Astrocyte (in vitro differentiated cells and primary cell): ENCODE measurements around the gene CDC42BPA. TPM values are rescaled to one million over a fixed set of nuclear protein-coding genes. Genes with fewer than 3 reads are reported as not detected.
A peak's percentile ranks its signal among the peaks of the same experiment; 100 is the strongest.

Source experiments
- DNase-seq: peaks from one replicate; pipeline ENCODE4 v3.0.0-alpha.2; 2010; ENCODE audit warnings: low read depth
- FAIRE-seq: peaks from 2 replicates; lab custom pipeline; 2011; peaks lifted over from hg19 to GRCh38; lab: Jason Lieb, UNC
- H2AFZ ChIP-seq: 2 replicates; pipeline ENCODE4 v1.6.0; 2012; ENCODE audit warnings: low read depth, low read length, inconsistent platforms
- H3K27ac ChIP-seq: 2 replicates; pipeline ENCODE4 v1.5.1; 2011; ENCODE audit warnings: low read depth, low read length, inconsistent platforms
- H3K27me3 ChIP-seq: 2 replicates; pipeline ENCODE4 v1.6.0; 2011; ENCODE audit warnings: low read length, inconsistent platforms; ENCODE audit not compliant: insufficient read depth
- H3K36me3 ChIP-seq: 2 replicates; pipeline ENCODE4 v1.5.1; 2011; ENCODE audit warnings: low read length, inconsistent platforms; ENCODE audit not compliant: insufficient read depth
- H3K4me1 ChIP-seq: 2 replicates; pipeline ENCODE4 v1.5.1; 2011; ENCODE audit warnings: low read length, inconsistent platforms; ENCODE audit not compliant: insufficient read depth
- H3K4me2 ChIP-seq: 2 replicates; pipeline ENCODE4 v1.6.0; 2012; ENCODE audit warnings: low read length, inconsistent platforms
- H3K4me3 ChIP-seq: 2 replicates; pipeline ENCODE4 v1.5.1; 2011; ENCODE audit warnings: low read depth, mild to moderate bottlenecking, low read length, inconsistent platforms; ENCODE audit not compliant: insufficient read depth
- H3K79me2 ChIP-seq: 2 replicates; pipeline ENCODE4 v1.6.0; 2012; ENCODE audit warnings: mild to moderate bottlenecking, low read length, inconsistent platforms; ENCODE audit not compliant: insufficient read depth
- H3K9ac ChIP-seq: 2 replicates; pipeline ENCODE4 v1.6.0; 2012; ENCODE audit warnings: mild to moderate bottlenecking, low read length, inconsistent platforms
- H3K9me3 ChIP-seq: 2 replicates; pipeline ENCODE4 v1.5.1; 2012; ENCODE audit warnings: low read depth, mild to moderate bottlenecking, low read length, inconsistent platforms; ENCODE audit not compliant: insufficient read depth
- H4K20me1 ChIP-seq: 2 replicates; pipeline ENCODE4 v1.6.0; 2012; ENCODE audit warnings: low read length, inconsistent platforms; ENCODE audit not compliant: insufficient read depth
- H3K27ac Mint-ChIP-seq: one replicate; pipeline ENCODE4 v1.8.0; 2021; ENCODE audit warnings: mild to moderate bottlenecking, mixed read lengths; ENCODE audit not compliant: unreplicated experiment
- H3K27me3 Mint-ChIP-seq: one replicate; pipeline ENCODE4 v1.8.0; 2021; ENCODE audit warnings: low read depth, mixed read lengths; ENCODE audit not compliant: unreplicated experiment
- H3K36me3 Mint-ChIP-seq: one replicate; pipeline ENCODE4 v1.8.0; 2021; ENCODE audit warnings: low read depth, mixed read lengths; ENCODE audit not compliant: unreplicated experiment
- H3K4me1 Mint-ChIP-seq: one replicate; pipeline ENCODE4 v1.8.0; 2021; ENCODE audit warnings: low read depth, mixed read lengths; ENCODE audit not compliant: unreplicated experiment
- H3K4me3 Mint-ChIP-seq: one replicate; pipeline ENCODE4 v1.8.0; 2021; ENCODE audit warnings: mild to moderate bottlenecking, moderate library complexity, mixed read lengths; ENCODE audit not compliant: unreplicated experiment
- H3K9me3 Mint-ChIP-seq: one replicate; pipeline ENCODE4 v1.8.0; 2021; ENCODE audit warnings: mild to moderate bottlenecking, mixed read lengths; ENCODE audit not compliant: unreplicated experiment
- EZH2 ChIP-seq: IDR thresholded peaks from 2 replicates; pipeline ENCODE4 v1.6.1; 2012; ENCODE audit warnings: mild to moderate bottlenecking, low read length, inconsistent platforms; ENCODE audit not compliant: insufficient read depth
- total RNA-seq: library from RNA; stranded (reverse); gene quantifications from 2 replicates; pipeline ENCODE4 v1.2.1, GENCODE V29; 2021
- TF ChIP-seq, protein P1 (sequence below): IDR thresholded peaks from 2 replicates; pipeline ENCODE4 v1.5.1; 2011; ENCODE audit warnings: low read depth, mild to moderate bottlenecking, inconsistent platforms, low read length, moderate library complexity; ENCODE audit not compliant: insufficient read depth

Gene CDC42BPA
- total RNA-seq, 1 donor from 2014 or later = 34.5 TPM

DNA sequence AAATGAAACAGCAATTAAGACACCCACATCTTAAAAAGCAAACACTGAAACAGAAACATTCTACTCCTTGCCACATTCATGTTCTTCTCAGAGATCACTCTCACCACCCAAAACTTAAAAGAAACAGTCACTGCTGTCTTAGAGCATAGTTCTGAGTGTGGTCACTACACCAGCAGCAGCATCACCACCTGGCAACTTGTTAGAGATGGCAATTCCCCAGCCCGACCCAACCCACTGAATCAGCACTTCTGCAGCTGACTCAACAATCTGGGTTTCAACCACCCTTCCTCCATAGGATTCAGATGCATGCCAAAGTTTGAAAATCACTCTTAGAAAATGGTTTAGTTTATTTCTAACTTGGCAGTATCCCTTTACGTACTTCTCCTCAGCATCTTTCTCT, 126.1 kb downstream of the CDC42BPA start:
- H3K4me2 ChIP-seq = peak overlapping the region; percentile 58
- H3K4me1 Mint-ChIP-seq = peaks cover 6% of the 10 kb centered on the region
- H3K9me3 ChIP-seq = no peaks in the 10 kb centered on the region
- peaks cover 6% of the 10 kb centered on the region for H3K79me2 ChIP-seq
- FAIRE-seq = peak; percentile 99
- peak; percentile 93 for DNase-seq
- H3K36me3 ChIP-seq = no peaks in the 10 kb centered on the region
- H3K9ac ChIP-seq = no peak overlapping the region
- no peak for TF ChIP-seq EZH2
- TF ChIP-seq, protein P1, sequence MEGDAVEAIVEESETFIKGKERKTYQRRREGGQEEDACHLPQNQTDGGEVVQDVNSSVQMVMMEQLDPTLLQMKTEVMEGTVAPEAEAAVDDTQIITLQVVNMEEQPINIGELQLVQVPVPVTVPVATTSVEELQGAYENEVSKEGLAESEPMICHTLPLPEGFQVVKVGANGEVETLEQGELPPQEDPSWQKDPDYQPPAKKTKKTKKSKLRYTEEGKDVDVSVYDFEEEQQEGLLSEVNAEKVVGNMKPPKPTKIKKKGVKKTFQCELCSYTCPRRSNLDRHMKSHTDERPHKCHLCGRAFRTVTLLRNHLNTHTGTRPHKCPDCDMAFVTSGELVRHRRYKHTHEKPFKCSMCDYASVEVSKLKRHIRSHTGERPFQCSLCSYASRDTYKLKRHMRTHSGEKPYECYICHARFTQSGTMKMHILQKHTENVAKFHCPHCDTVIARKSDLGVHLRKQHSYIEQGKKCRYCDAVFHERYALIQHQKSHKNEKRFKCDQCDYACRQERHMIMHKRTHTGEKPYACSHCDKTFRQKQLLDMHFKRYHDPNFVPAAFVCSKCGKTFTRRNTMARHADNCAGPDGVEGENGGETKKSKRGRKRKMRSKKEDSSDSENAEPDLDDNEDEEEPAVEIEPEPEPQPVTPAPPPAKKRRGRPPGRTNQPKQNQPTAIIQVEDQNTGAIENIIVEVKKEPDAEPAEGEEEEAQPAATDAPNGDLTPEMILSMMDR = no peak
- no peaks in the 10 kb centered on the region for H3K27me3 Mint-ChIP-seq
- H3K36me3 Mint-ChIP-seq = peaks cover 3% of the 10 kb centered on the region
- peaks cover 5% of the 10 kb centered on the region for H3K4me1 ChIP-seq
- no peaks in the 10 kb centered on the region for H3K27me3 ChIP-seq
- no peaks in the 10 kb centered on the region for H3K9me3 Mint-ChIP-seq
- no peak overlapping the region for H3K4me3 Mint-ChIP-seq
- no peak overlapping the region for H2AFZ ChIP-seq
- peak overlapping the region; percentile 30 for H3K27ac Mint-ChIP-seq
- peaks cover 6% of the 10 kb centered on the region for H4K20me1 ChIP-seq
- H3K4me3 ChIP-seq = no peak overlapping the region
- H3K27ac ChIP-seq = peak overlapping the region; percentile 14

DNA sequence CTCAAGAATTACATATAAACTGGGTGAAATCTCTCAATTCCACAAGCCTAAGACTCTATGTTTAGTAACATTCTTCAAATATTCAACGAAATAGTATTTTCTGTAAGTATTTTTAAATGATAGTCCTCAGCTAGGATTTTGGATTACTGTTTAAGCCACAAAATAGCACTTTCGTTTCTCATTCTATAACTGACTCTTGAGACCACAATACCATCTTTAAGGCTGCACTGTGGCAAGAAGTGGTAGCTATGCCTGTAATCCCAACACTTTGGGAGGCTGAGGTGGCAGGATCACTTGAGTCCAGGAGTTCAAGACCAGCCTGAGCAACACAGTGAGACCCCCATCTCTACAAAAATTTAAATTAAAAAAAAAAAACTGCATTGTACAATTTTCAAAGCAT, 126.7 kb downstream of the CDC42BPA start:
- Mint-ChIP-seq H3K4me3 (no peak overlapping the region), H3K9me3 (no peaks in the 10 kb centered on the region), H3K36me3 (peaks cover 2% of the 10 kb centered on the region), H3K4me1 (peaks cover 6% of the 10 kb centered on the region), H3K27ac (peak overlapping the region; percentile 30), H3K27me3 (no peaks in the 10 kb centered on the region)
- Histone ChIP-seq H3K79me2 (peaks cover 6% of the 10 kb centered on the region), H3K4me2 (no peak overlapping the region), H3K9me3 (no peaks in the 10 kb centered on the region), H4K20me1 (peaks cover 9% of the 10 kb centered on the region), H3K27me3 (no peaks in the 10 kb centered on the region), H3K9ac (no peak overlapping the region), H2AFZ (no peak overlapping the region), H3K4me3 (no peak overlapping the region), H3K27ac (no peak overlapping the region), H3K36me3 (no peaks in the 10 kb centered on the region), H3K4me1 (peaks cover 5% of the 10 kb centered on the region)
- no peak for FAIRE-seq
- no peak for DNase-seq
- TF ChIP-seq, protein P1 = no peak
- no peak for TF ChIP-seq EZH2

DNA sequence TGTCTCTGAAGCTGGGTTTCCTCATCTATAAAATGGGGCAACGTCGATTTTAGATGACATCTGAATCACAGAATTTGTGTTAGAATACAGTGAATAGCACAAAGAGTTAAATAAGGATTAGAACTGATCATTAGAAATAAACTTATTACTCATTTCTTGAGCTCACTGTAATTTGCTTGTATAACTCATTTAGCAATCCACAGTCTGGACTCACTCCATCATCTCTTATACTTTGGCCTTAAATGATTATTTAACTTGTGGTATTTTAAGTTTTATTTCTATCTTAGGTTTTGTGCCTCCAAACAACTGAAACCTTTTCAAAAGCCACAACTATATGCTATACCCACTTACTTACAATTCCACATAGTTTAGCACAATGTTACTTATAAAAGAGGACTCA, 128.0 kb downstream of the CDC42BPA start:
- H3K4me3 ChIP-seq = no peak overlapping the region
- no peaks in the 10 kb centered on the region for H3K9me3 ChIP-seq
- no peak overlapping the region for H3K9ac ChIP-seq
- FAIRE-seq (no peak), DNase-seq (no peak)
- H3K36me3 Mint-ChIP-seq = peaks cover 2% of the 10 kb centered on the region
- TF ChIP-seq, protein P1 = no peak
- TF ChIP-seq EZH2 = no peak
- peaks cover 10% of the 10 kb centered on the region for H3K79me2 ChIP-seq
- H3K36me3 ChIP-seq = no peaks in the 10 kb centered on the region
- H3K27me3 Mint-ChIP-seq = no peaks in the 10 kb centered on the region
- no peaks in the 10 kb centered on the region for H3K9me3 Mint-ChIP-seq
- no peak overlapping the region for H3K27ac ChIP-seq
- no peak overlapping the region for H3K4me3 Mint-ChIP-seq
- peaks cover 5% of the 10 kb centered on the region for H3K4me1 ChIP-seq
- H4K20me1 ChIP-seq = peaks cover 13% of the 10 kb centered on the region
- H2AFZ ChIP-seq = no peak overlapping the region
- no peak overlapping the region for H3K4me2 ChIP-seq
- peaks cover 6% of the 10 kb centered on the region for H3K4me1 Mint-ChIP-seq
- H3K27ac Mint-ChIP-seq = no peak overlapping the region
- no peaks in the 10 kb centered on the region for H3K27me3 ChIP-seq
